ENCODE data around the gene PARL. TPM values are rescaled to one million over a fixed set of nuclear protein-coding genes. Genes with fewer than 3 reads are reported as not detected.

Gene PARL
- polyA plus RNA-seq, 1 experiment, result 46.2 TPM

DNA sequence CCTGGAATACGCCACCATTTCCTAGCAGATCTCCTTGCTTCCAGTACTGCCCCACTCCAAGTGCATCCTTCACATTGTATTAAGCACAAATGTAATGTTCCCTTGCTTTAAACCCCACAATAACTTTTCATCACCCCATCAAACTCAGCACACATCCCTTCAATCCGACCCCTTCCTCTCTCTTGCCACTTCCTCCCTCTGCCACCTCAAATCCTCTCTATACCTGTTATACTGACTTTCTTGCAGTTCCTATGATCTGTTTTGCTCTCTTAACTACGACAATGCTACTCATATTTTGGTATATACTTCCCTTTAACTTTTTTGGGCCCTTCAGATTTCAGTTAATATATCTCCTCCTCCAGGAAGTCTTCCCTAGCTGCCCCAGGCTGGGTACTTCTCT lies 14.1 kb downstream of the PARL start:
- Histone ChIP-seq H3K27me3 (ENCODE audit: control insufficient read depth, insufficient read depth, low read length) (no peaks in the 10 kb centered on the region), H3K27ac (ENCODE audit: low read depth, low read length) (no peak overlapping the region), H3K4me3 (ENCODE audit: low read depth, low read length) (no peak overlapping the region), H3K9me3 (ENCODE audit: control insufficient read depth, insufficient read depth, low read length) (no peaks in the 10 kb centered on the region)
- ChIA-PET POLR2A (no interaction called here), CTCF (interaction anchor here (1.8 kb wide), 1 partner anchor 14 kb away, joined by 8 read pairs; the partner anchor contains the start of gene PARL)
- TF ChIP-seq, protein P1, sequence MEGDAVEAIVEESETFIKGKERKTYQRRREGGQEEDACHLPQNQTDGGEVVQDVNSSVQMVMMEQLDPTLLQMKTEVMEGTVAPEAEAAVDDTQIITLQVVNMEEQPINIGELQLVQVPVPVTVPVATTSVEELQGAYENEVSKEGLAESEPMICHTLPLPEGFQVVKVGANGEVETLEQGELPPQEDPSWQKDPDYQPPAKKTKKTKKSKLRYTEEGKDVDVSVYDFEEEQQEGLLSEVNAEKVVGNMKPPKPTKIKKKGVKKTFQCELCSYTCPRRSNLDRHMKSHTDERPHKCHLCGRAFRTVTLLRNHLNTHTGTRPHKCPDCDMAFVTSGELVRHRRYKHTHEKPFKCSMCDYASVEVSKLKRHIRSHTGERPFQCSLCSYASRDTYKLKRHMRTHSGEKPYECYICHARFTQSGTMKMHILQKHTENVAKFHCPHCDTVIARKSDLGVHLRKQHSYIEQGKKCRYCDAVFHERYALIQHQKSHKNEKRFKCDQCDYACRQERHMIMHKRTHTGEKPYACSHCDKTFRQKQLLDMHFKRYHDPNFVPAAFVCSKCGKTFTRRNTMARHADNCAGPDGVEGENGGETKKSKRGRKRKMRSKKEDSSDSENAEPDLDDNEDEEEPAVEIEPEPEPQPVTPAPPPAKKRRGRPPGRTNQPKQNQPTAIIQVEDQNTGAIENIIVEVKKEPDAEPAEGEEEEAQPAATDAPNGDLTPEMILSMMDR (IDR thresholded peaks at IDR 0.05; ENCODE audit: low read depth, low read length), result no peak
- DNase-seq (ENCODE audit: low read depth, low spot score), result no peak

DNA sequence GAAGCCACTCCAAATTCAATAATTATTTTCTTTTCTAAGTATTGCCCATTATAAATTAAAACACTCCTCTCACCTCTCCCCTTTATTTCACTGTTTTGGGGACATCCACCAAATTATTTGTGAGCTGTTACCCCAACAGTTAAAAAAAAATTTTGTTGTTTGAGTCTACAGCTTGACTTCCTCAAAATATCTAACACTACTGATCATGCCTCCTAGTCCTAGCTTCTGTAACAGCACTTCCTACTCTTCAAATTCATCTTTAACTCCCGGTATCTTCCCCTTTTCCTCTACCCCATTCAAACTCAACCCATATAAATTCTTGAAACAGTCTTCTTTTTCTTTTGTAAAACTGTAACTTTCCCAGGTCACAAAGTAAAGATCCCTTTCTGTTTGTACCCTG lies 15.9 kb downstream of the PARL start:
- POLR2A ChIA-PET, result no interaction called here
- H3K9me3 ChIP-seq (ENCODE audit: control insufficient read depth, insufficient read depth, low read length), result no peaks in the 10 kb centered on the region
- no peak overlapping the region for H3K4me3 ChIP-seq (ENCODE audit: low read depth, low read length)
- no peak for DNase-seq (ENCODE audit: low read depth, low spot score)
- CTCF ChIA-PET, result no interaction called here
- TF ChIP-seq, protein P1 (IDR thresholded peaks at IDR 0.05; ENCODE audit: low read depth, low read length), result no peak
- H3K27ac ChIP-seq (ENCODE audit: low read depth, low read length), result no peak overlapping the region
- H3K27me3 ChIP-seq (ENCODE audit: control insufficient read depth, insufficient read depth, low read length), result no peaks in the 10 kb centered on the region

DNA sequence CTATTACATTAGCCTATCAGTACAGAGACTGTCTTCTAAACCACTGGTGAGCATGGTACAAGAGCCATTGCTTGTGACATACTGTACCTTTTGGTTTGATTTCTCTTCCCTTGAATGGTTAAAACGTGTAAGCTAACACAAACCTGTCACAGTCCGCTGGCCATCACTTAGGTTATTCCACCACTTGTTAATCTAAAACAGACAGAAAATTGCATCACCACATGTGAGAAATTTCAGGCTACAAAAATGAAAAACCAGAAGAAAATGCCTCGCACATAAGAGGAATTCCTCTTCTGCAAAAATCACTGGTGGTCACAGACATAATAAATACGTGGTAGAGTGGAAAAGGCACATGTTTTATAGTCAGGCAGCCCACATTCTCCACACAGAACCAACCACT lies 22.1 kb downstream of the PARL start:
- H3K27ac ChIP-seq (ENCODE audit: low read depth, low read length), result no peak overlapping the region
- CTCF ChIA-PET, result no interaction called here
- POLR2A ChIA-PET, result no interaction called here
- no peaks in the 10 kb centered on the region for H3K27me3 ChIP-seq (ENCODE audit: control insufficient read depth, insufficient read depth, low read length)
- no peaks in the 10 kb centered on the region for H3K9me3 ChIP-seq (ENCODE audit: control insufficient read depth, insufficient read depth, low read length)
- DNase-seq (ENCODE audit: low read depth, low spot score), result no peak
- TF ChIP-seq, protein P1 (IDR thresholded peaks at IDR 0.05; ENCODE audit: low read depth, low read length), result no peak
- no peak overlapping the region for H3K4me3 ChIP-seq (ENCODE audit: low read depth, low read length)

DNA sequence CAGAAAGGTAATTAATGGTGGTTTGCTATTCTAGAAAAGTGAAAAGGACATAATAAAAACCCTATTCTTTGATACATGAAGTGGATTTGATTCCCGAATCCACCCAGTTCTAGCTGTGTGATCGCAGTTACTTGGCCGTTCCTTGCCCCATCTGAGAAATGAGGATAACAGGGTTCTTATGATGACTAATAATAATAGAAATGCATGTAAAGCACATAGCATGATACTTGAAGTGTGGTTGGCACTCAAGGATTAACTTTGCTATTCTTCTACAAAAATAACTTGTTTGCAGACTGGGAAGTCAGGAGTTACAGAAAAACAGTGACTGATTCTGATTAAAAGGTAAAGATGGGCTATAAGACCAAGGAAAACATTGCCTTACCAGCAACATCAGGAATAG lies 26.8 kb downstream of the PARL start:
- TF ChIP-seq, protein P1 (IDR thresholded peaks at IDR 0.05; ENCODE audit: low read depth, low read length), result no peak
- H3K4me3 ChIP-seq (ENCODE audit: low read depth, low read length), result no peak overlapping the region
- CTCF ChIA-PET, result interaction anchor here (0.5 kb wide), 1 partner anchor 353 kb away, joined by 4 read pairs; no protein-coding TSS in a partner anchor
- H3K27ac ChIP-seq (ENCODE audit: low read depth, low read length), result no peak overlapping the region
- POLR2A ChIA-PET, result no interaction called here
- no peak for DNase-seq (ENCODE audit: low read depth, low spot score)
- no peaks in the 10 kb centered on the region for H3K9me3 ChIP-seq (ENCODE audit: control insufficient read depth, insufficient read depth, low read length)
- H3K27me3 ChIP-seq (ENCODE audit: control insufficient read depth, insufficient read depth, low read length), result no peaks in the 10 kb centered on the region

DNA sequence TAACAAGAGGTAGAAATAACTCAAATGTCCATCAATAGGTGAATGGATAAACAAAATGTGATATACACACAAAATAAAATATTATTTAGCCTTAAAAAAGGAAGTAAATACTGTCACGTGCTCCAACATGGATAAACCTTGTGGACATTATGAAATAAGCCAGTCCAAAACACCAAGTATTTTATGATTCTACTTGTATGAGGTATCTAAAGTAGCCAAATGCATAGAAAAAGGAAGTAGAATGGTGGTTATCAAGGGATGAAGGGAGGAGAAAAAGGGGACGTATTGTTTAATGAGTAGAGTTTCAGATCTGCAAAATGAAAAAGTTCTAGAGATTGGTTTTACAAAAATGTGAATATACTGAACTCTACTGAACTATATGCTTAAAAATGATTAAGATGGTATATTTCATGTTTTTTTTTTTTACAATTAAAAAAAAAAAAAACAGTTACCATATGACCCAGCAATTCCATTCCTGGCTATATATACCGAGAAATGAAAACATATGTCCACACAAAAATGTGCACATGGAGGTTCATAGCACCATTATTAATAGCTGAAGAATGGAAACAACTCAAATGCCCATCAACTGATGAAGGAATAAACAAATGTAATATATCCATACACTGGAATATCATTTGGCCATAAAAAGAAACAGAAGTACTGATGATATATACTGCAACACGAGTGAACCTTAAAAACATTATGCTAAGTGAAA lies 30.2 kb downstream of the PARL start:
- Histone ChIP-seq H3K9me3 (ENCODE audit: control insufficient read depth, insufficient read depth, low read length) (no peaks in the 10 kb centered on the region), H3K4me3 (ENCODE audit: low read depth, low read length) (no peak overlapping the region), H3K27me3 (ENCODE audit: control insufficient read depth, insufficient read depth, low read length) (no peaks in the 10 kb centered on the region), H3K27ac (ENCODE audit: low read depth, low read length) (no peak overlapping the region)
- no peak for DNase-seq (ENCODE audit: low read depth, low spot score)
- TF ChIP-seq, protein P1 (IDR thresholded peaks at IDR 0.05; ENCODE audit: low read depth, low read length), result no peak
- CTCF ChIA-PET, result no interaction called here
- POLR2A ChIA-PET, result no interaction called here
